ENCODE measurements around the gene SLC35F4. TPM values are rescaled to one million over a fixed set of nuclear protein-coding genes. Genes with fewer than 3 reads are reported as not detected.

Gene SLC35F4
- total RNA-seq, 2 experiments from 2014 or later = not detected

GRCh38 chr14:57761800-57762199 is 104.1 kb downstream of the SLC35F4 start:
- Mint-ChIP-seq H3K9me3 (no peaks in the 10 kb centered on the region), H3K36me3 (ENCODE audit: low read depth) (no peaks in the 10 kb centered on the region), H3K27me3 (peaks cover 8% of the 10 kb centered on the region), H3K27ac (no peak overlapping the region), H3K4me1 (ENCODE audit: low read depth) (no peaks in the 10 kb centered on the region), H3K4me3 (no peak overlapping the region)
- H3K4me3 ChIP-seq (ENCODE audit: low read length) = no peak overlapping the region
- CTCF ChIA-PET = no interaction called here
- H3K36me3 ChIP-seq (ENCODE audit: insufficient read depth, low read length) = no peaks in the 10 kb centered on the region
- H3K4me1 ChIP-seq (ENCODE audit: insufficient read depth, low read length) = no peaks in the 10 kb centered on the region
- TF ChIP-seq CTCF (IDR thresholded peaks at IDR 0.05) = no peak
- no peaks in the 10 kb centered on the region for H3K9me3 ChIP-seq (ENCODE audit: control insufficient read depth in 1 of 2, insufficient read depth in 1 of 2, low read length in 2 of 2)
- no peak for DNase-seq
- ATAC-seq (ENCODE audit: poor library complexity) = no peak
- POLR2A ChIA-PET = no interaction called here
- intact Hi-C loops (cut with DNase I, micrococcal nuclease) = no loop called here
- H3K27ac ChIP-seq (ENCODE audit: low read depth in 1 of 2, low read length in 2 of 2) = no peak overlapping the region
- peaks cover 0 to 3% of the 10 kb centered on the region in 2 experiments for H3K27me3 ChIP-seq (ENCODE audit: control insufficient read depth in 1 of 2, insufficient read depth in 2 of 2, low read length in 2 of 2)

GRCh38 chr14:57760896-57761295 is 105.0 kb downstream of the SLC35F4 start:
- Mint-ChIP-seq H3K4me1 (ENCODE audit: low read depth) (no peaks in the 10 kb centered on the region), H3K4me3 (no peak overlapping the region), H3K27me3 (peaks cover 8% of the 10 kb centered on the region), H3K9me3 (no peaks in the 10 kb centered on the region), H3K36me3 (ENCODE audit: low read depth) (no peaks in the 10 kb centered on the region), H3K27ac (no peak overlapping the region)
- ATAC-seq (ENCODE audit: poor library complexity) (no peak), DNase-seq (no peak)
- no peak for TF ChIP-seq CTCF (IDR thresholded peaks at IDR 0.05)
- no peaks in the 10 kb centered on the region for H3K36me3 ChIP-seq (ENCODE audit: insufficient read depth, low read length)
- ChIA-PET CTCF (no interaction called here), POLR2A (no interaction called here)
- no peaks in the 10 kb centered on the region for H3K4me1 ChIP-seq (ENCODE audit: insufficient read depth, low read length)
- H3K9me3 ChIP-seq (ENCODE audit: control insufficient read depth in 1 of 2, insufficient read depth in 1 of 2, low read length in 2 of 2) = no peaks in the 10 kb centered on the region
- no peak overlapping the region for H3K4me3 ChIP-seq (ENCODE audit: low read length)
- no peak overlapping the region for H3K27ac ChIP-seq (ENCODE audit: low read depth in 1 of 2, low read length in 2 of 2)
- H3K27me3 ChIP-seq (ENCODE audit: control insufficient read depth in 1 of 2, insufficient read depth in 2 of 2, low read length in 2 of 2) = peaks cover 0 to 3% of the 10 kb centered on the region in 2 experiments
- intact Hi-C loops (cut with DNase I, micrococcal nuclease) = no loop called here

GRCh38 chr14:57755018-57755521 is 110.8 kb downstream of the SLC35F4 start:
- no peak for DNase-seq
- H3K4me3 ChIP-seq (ENCODE audit: low read length) = no peak overlapping the region
- H3K9me3 ChIP-seq (ENCODE audit: control insufficient read depth in 1 of 2, insufficient read depth in 1 of 2, low read length in 2 of 2) = peaks cover 0 to 3% of the 10 kb centered on the region in 2 experiments
- Mint-ChIP-seq H3K36me3 (ENCODE audit: low read depth) (no peaks in the 10 kb centered on the region), H3K27me3 (peaks cover 4% of the 10 kb centered on the region), H3K27ac (no peak overlapping the region), H3K4me1 (ENCODE audit: low read depth) (no peaks in the 10 kb centered on the region), H3K4me3 (no peak overlapping the region), H3K9me3 (peaks cover 6% of the 10 kb centered on the region)
- no peaks in the 10 kb centered on the region for H3K36me3 ChIP-seq (ENCODE audit: insufficient read depth, low read length)
- TF ChIP-seq CTCF (IDR thresholded peaks at IDR 0.05) = no peak
- no peak overlapping the region for H3K27ac ChIP-seq (ENCODE audit: low read depth in 1 of 2, low read length in 2 of 2)
- no peaks in the 10 kb centered on the region for H3K4me1 ChIP-seq (ENCODE audit: insufficient read depth, low read length)
- intact Hi-C loops (cut with DNase I, micrococcal nuclease) = no loop called here
- ChIA-PET POLR2A (no interaction called here), CTCF (no interaction called here)
- no peak for ATAC-seq (ENCODE audit: poor library complexity)
- H3K27me3 ChIP-seq (ENCODE audit: control insufficient read depth in 1 of 2, insufficient read depth in 2 of 2, low read length in 2 of 2) = no peaks in the 10 kb centered on the region
